ENCODE results near the gene DACT3.
A peak's percentile ranks its signal among the peaks of the same experiment; 100 is the strongest.

Gene DACT3

DNA sequence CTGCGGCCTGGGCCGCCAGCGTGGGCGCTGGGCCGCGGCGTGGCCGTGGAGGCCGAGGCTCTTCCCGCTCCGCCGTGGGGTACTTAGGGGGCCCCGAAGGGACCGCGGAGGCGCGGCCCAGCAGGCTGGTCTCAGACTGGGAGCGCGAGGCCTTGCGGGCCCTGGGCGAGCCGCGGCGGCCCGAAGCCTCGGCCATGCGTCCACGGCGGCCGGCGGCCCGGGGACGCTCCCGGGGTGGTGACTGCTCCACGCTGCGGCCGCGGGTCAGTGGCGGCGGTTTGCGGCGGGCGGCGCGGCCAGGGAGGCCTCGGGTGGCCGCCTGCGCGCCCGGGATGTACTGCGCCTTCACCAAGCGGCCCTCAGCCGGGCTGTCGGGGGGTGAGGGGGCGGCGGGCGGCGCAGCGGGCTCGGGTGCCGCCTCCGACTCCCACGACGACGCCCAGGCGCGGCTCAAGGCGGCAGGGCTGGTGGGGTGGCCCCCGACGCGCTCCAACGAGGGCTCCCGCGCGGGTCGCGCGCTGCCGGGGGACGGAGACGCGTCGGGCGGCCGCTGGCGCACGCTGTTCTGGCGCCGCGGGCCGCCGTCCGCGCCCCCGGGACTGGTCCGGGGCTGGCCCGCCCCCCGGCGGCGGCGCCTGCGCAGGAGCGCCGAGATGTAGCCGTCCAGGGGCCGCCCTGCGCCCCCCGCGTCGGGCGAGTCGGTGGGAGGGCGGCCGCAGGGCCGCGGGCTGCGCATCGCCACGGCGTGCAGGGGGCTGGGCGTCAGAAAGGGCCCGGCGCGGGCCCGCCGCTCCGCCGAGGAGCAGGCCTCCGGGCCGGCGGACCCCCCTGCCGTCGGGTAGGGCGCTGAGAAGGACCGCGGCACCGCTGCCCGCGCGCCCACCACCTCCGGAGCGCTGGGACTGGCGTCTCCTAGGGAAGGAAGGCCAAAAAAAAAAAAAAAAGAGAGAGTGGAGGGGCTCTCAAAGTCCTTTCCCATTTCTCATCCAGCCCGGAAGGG, 11.7 kb downstream of the DACT3 start:
- Histone ChIP-seq H3K4ac (ENCODE audit: low read length) (no peak overlapping the region), H2BK15ac (ENCODE audit: low read length) (no peak overlapping the region), H2AK5ac (ENCODE audit: low read depth, low read length) (peak overlapping the region; percentile 75), H2AFZ (ENCODE audit: low read length) (no peak overlapping the region), H3K9me3 (replicated peaks in 1 of 2; ENCODE audit: control insufficient read depth in 2 of 2, insufficient read depth in 1 of 2, low read depth in 1 of 2, low read length in 2 of 2) (peaks cover 12 to 19% of the 10 kb centered on the region in 2 donors), H3K18ac (ENCODE audit: low read length) (peak overlapping the region; percentile 59), H3K36me3 (replicated peaks in 1 of 2; ENCODE audit: control insufficient read depth in 2 of 2, insufficient read depth in 2 of 2, low read length in 2 of 2) (no peaks in the 10 kb centered on the region), H3K14ac (ENCODE audit: low read length) (peak overlapping the region; percentile 82), H3K9ac (ENCODE audit: low read depth, low read length, poor library complexity) (no peak overlapping the region), H4K91ac (ENCODE audit: low read depth, low read length, poor library complexity) (no peak overlapping the region), H3K27me3 (ENCODE audit: control insufficient read depth in 3 of 3, insufficient read depth in 3 of 3, low read depth in 1 of 3, low read length in 3 of 3) (peaks cover 0 to 37% (median 25%) of the 10 kb centered on the region in 3 experiments), H3K4me3 (ENCODE audit: low read length in 2 of 2) (peak overlapping the region in 1 of 2 donors; percentile 21), H2BK12ac (ENCODE audit: low read length) (no peak overlapping the region), H3K27ac (replicated peaks; ENCODE audit: low read length) (no peak overlapping the region), H4K8ac (ENCODE audit: low read depth, low read length) (no peak overlapping the region), H3K4me1 (ENCODE audit: control insufficient read depth in 2 of 2, insufficient read depth in 1 of 2, low read depth in 1 of 2, low read length in 2 of 2) (peaks cover 3 to 6% of the 10 kb centered on the region in 2 donors), H3K79me1 (ENCODE audit: low read depth, low read length) (no peaks in the 10 kb centered on the region), H3K4me2 (ENCODE audit: insufficient read depth, low read length, poor library complexity, severe bottlenecking) (peak overlapping the region; percentile 24), H3K23ac (ENCODE audit: low read depth, low read length, poor library complexity) (no peak overlapping the region), H2BK120ac (ENCODE audit: low read depth, low read length) (no peak overlapping the region), H2BK5ac (ENCODE audit: low read length) (no peak overlapping the region)
- DNase-seq (ENCODE audit: low spot score) = no peak
- no CpG with 5 or more reads among the region's 144 CpGs for WGBS, 2 donors (ENCODE audit: extremely low coverage in 2 of 2, insufficient read length in 2 of 2, insufficient replicate concordance in 1 of 2)

DNA sequence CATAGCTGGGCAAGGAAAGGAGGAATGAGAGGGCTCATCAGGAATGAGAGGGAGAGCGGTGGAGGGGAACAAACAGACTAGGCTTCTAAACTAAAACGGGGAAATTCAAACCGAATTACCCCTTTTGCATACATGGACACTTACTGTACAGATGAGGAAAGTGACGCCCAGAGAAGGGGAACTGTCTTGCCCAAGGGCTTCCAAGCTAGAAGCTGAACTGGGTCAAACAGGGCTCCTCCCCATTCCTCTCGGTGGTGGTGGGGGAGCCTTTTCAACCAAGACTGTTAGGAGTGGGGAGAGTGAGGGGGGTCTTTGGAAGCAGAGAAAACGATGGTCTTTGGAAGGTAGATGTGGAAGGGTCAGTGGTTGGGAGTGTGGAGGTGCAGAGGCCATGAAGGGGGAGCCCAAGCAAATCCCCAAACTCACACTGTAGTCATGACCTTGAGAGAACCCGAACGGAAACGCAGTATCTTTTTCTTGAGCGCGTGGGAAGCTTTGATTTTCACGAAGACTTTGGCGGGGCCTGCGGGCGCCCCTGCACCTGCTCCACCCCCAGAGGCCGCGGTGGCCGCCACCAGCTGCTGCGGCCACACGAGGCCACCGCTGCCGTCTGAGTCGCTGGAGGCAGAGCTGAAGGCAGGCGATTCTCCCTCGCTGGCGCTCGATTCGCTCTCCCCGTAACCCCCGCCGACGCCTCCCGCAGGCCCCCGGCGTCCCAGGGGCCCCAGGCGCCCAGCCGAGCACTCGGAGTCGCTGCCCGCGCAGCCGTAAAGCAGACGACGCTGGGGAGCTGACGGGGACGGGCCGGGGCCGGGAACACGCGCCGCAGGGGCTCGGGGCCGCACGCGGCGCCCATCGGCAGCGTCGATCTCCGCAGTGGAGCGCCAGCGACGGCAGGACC, 12.7 kb downstream of the DACT3 start:
- Histone ChIP-seq H3K23ac (ENCODE audit: low read depth, low read length, poor library complexity) (no peak overlapping the region), H3K4me3 (ENCODE audit: low read length in 2 of 2) (no peak overlapping the region), H2BK15ac (ENCODE audit: low read length) (no peak overlapping the region), H2AFZ (ENCODE audit: low read length) (no peak overlapping the region), H3K4me2 (ENCODE audit: insufficient read depth, low read length, poor library complexity, severe bottlenecking) (no peak overlapping the region), H4K91ac (ENCODE audit: low read depth, low read length, poor library complexity) (no peak overlapping the region), H2BK5ac (ENCODE audit: low read length) (no peak overlapping the region), H2BK12ac (ENCODE audit: low read length) (no peak overlapping the region), H3K79me1 (ENCODE audit: low read depth, low read length) (no peaks in the 10 kb centered on the region), H4K8ac (ENCODE audit: low read depth, low read length) (peak overlapping the region; percentile 30), H2BK120ac (ENCODE audit: low read depth, low read length) (no peak overlapping the region), H3K36me3 (replicated peaks in 1 of 2; ENCODE audit: control insufficient read depth in 2 of 2, insufficient read depth in 2 of 2, low read length in 2 of 2) (no peaks in the 10 kb centered on the region), H3K14ac (ENCODE audit: low read length) (peak overlapping the region; percentile 82), H2AK5ac (ENCODE audit: low read depth, low read length) (peak overlapping the region; percentile 75), H3K4me1 (ENCODE audit: control insufficient read depth in 2 of 2, insufficient read depth in 1 of 2, low read depth in 1 of 2, low read length in 2 of 2) (peaks cover 0 to 2% of the 10 kb centered on the region in 2 donors), H3K9ac (ENCODE audit: low read depth, low read length, poor library complexity) (no peak overlapping the region), H3K4ac (ENCODE audit: low read length) (no peak overlapping the region), H3K9me3 (replicated peaks in 1 of 2; ENCODE audit: control insufficient read depth in 2 of 2, insufficient read depth in 1 of 2, low read depth in 1 of 2, low read length in 2 of 2) (peaks cover 12 to 19% of the 10 kb centered on the region in 2 donors), H3K18ac (ENCODE audit: low read length) (peak overlapping the region; percentile 59), H3K27ac (replicated peaks; ENCODE audit: low read length) (no peak overlapping the region), H3K27me3 (ENCODE audit: control insufficient read depth in 3 of 3, insufficient read depth in 3 of 3, low read depth in 1 of 3, low read length in 3 of 3) (peaks cover 0 to 37% (median 25%) of the 10 kb centered on the region in 3 experiments)
- WGBS, 2 donors (ENCODE audit: extremely low coverage in 2 of 2, insufficient read length in 2 of 2, insufficient replicate concordance in 1 of 2) = no CpG with 5 or more reads among the region's 63 CpGs
- DNase-seq (ENCODE audit: low spot score) = no peak

DNA sequence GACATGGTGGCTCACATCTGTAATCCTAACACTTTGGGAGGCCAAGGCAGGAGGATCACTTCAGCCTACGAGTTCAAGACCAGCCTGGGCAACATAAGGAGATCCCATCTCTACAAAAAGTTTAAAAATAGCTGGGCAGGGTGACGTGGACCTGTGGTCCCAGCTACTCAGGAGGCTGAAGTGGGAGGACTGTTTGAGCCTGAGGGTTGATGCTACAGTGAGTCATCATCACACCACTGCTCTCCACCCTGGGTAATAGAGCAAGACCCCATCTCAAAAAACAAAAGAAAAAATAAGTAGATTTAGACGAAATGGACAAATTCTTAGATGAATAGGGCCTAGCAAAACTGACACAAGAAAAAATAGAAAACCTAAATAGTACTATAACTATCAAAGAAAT, 14.6 kb downstream of the DACT3 start:
- DNase-seq (ENCODE audit: low spot score) = no peak
- Histone ChIP-seq H2BK12ac (ENCODE audit: low read length) (no peak overlapping the region), H2AK5ac (ENCODE audit: low read depth, low read length) (no peak overlapping the region), H3K36me3 (replicated peaks in 1 of 2; ENCODE audit: control insufficient read depth in 2 of 2, insufficient read depth in 2 of 2, low read length in 2 of 2) (no peaks in the 10 kb centered on the region), H2BK120ac (ENCODE audit: low read depth, low read length) (no peak overlapping the region), H3K9ac (ENCODE audit: low read depth, low read length, poor library complexity) (no peak overlapping the region), H3K4me1 (ENCODE audit: control insufficient read depth in 2 of 2, insufficient read depth in 1 of 2, low read depth in 1 of 2, low read length in 2 of 2) (peaks cover 0 to 2% of the 10 kb centered on the region in 2 donors), H3K4ac (ENCODE audit: low read length) (no peak overlapping the region), H3K4me2 (ENCODE audit: insufficient read depth, low read length, poor library complexity, severe bottlenecking) (no peak overlapping the region), H2BK5ac (ENCODE audit: low read length) (no peak overlapping the region), H3K4me3 (ENCODE audit: low read length in 2 of 2) (no peak overlapping the region), H3K27ac (replicated peaks; ENCODE audit: low read length) (no peak overlapping the region), H2BK15ac (ENCODE audit: low read length) (no peak overlapping the region), H3K79me1 (ENCODE audit: low read depth, low read length) (no peaks in the 10 kb centered on the region), H3K9me3 (replicated peaks in 1 of 2; ENCODE audit: control insufficient read depth in 2 of 2, insufficient read depth in 1 of 2, low read depth in 1 of 2, low read length in 2 of 2) (peaks cover 12 to 19% of the 10 kb centered on the region in 2 donors), H3K18ac (ENCODE audit: low read length) (no peak overlapping the region), H2AFZ (ENCODE audit: low read length) (no peak overlapping the region), H3K14ac (ENCODE audit: low read length) (no peak overlapping the region), H4K8ac (ENCODE audit: low read depth, low read length) (no peak overlapping the region), H4K91ac (ENCODE audit: low read depth, low read length, poor library complexity) (no peak overlapping the region), H3K23ac (ENCODE audit: low read depth, low read length, poor library complexity) (no peak overlapping the region), H3K27me3 (ENCODE audit: control insufficient read depth in 3 of 3, insufficient read depth in 3 of 3, low read depth in 1 of 3, low read length in 3 of 3) (peaks cover 0 to 41% (median 25%) of the 10 kb centered on the region in 3 experiments)
- no CpG with 5 or more reads among the region's 3 CpGs for WGBS, 2 donors (ENCODE audit: extremely low coverage in 2 of 2, insufficient read length in 2 of 2, insufficient replicate concordance in 1 of 2)
